AML-193 (cell line): Measurements from ENCODE around the gene TOX4.
"Not testable (repeated sequence)": the region's sequence is repeated elsewhere in the genome, so short reads cannot be mapped to it uniquely, and the experiment has no call there.

ENCODE experiments used
- DNase-seq, 2 experiments: peaks; one replicate each; lab custom pipeline; 2025; lab: John Stamatoyannopoulos, UW

Gene TOX4

GRCh38 chr14:21476925-21477681, at the start of gene TOX4, which contains the start of gene RAB2B:
TOX4 (plus strand) TSS chr14:21477195; CDS start chr14:21477279, 84 bp downstream.
RAB2B (minus strand) TSS chr14:21476959; CDS start chr14:21476872, 87 bp downstream.
- peak; percentile 97 to 98 for DNase-seq

- no peak for DNase-seq
Observed at GRCh38 chr14:21428930-21429329, 48.1 kb upstream of the TOX4 start.

- no peak for DNase-seq
Observed at GRCh38 chr14:21431126-21431525, 45.9 kb upstream of the TOX4 start.

DNA sequence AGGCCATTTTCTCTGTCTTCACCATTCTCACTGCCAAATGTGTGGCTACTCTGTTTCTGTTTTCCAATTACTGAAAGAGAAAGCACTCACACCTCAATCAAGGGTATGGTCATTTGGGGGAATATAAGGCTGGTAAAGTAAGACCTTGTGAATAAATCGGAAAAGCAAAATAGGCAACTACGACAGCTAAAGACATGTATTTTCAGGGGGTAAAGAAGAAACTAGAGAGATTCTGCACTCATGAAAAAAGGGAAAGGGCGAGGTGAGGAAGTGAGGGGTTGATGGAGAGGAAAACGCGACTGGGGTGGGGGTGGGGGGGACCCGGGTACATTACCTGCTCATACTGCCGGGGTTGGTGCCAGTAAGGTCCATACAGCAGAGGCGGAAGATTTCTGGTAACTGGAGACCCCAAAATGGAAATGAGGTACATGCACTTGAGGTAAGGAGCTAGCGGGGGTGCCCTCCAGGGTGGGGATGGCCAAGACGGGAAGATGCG, 40.4 kb upstream of the TOX4 start:
- no peak for DNase-seq

DNA sequence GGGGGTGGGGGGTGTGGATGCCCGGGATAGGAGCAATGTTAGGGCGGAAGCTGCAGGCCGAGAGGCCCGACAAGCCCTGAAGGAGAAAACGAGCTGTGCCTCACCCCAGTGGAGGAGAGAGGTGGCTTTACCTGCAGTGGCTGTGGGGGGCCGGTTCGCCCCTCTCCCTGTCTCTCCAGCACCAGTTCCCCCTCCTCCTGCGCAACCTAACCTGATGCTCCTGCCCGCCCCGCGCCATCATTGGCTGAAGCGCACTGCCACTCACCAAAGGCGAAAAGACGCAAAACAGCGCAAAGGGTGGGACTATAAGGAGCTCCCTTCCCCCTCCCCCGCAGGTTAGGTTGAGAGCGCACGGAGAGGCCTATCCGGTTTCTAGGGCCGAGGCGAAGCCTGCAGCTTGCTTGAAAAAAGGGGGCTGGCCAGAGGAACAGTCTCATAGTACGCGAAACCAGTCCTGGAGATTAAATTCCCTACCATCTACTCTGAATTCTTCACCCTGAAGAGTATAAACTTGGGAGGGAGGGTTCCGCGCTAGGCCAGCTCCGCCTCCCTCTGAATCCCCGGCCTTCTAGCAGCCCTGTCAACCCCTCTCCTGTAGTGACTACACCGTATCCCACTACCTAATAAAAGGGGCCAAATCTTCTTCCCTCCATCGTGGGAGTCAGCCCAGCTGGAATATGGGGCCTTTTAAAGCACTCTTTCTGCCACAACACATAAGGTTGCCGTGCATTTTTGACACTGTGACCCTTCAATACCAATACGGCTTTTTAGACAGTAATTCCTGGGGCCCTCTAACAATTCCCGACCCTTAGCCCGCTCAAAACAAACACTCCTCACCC, 39.7 kb upstream of the TOX4 start:
- DNase-seq: peak; percentile 88 to 92

DNA sequence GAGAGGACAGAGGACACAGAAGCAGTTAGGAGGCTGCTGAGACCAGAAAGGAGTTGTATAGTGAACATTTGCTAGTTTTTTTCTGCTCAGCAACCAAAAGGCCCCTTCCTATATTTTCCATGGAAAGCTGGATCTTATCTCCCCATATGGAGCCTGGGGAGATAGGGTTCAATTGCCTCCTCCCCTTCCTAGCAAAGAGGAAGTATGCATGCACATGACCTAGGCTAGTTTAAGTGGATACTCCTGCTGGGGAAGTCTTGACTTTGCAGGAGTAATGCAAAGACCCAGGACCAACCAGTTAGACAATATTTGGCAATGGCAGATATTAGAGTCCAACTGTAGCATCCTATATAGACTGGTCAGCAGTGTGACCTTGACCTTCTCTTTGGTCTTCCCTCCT, 36.1 kb upstream of the TOX4 start:
- DNase-seq: peak; percentile 49 to 57

DNA sequence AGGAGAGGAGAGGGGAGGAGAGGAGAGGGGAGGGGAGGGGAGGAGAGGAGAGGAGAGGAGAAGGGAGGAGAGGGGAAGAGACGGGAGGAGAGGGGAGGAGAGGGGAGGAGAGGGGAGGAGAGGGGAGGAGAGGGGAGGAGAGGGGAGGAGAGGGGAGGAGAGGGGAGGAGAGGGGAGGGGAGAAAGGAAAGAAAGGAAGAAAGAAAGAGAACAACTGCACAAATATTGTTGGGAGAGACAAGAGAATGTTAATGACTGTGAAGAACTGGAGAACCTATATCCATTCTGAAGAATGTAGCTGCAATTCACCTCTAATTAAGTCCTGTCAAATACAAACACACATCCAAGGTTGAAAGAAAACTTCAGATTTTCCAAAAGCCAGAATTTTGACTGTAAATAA, 34.3 kb upstream of the TOX4 start:
- DNase-seq: not testable (repeated sequence)

- DNase-seq: no peak
Observed at GRCh38 chr14:21449899-21450216, 27.1 kb upstream of the TOX4 start.

- peak in 1 of 2 experiments; percentile 2 for DNase-seq
Observed at GRCh38 chr14:21454843-21455544, 22.0 kb upstream of the TOX4 start.

GRCh38 chr14:21455592-21455911, 21.4 kb upstream of the TOX4 start:
- DNase-seq: peak; percentile 9 to 34

DNA sequence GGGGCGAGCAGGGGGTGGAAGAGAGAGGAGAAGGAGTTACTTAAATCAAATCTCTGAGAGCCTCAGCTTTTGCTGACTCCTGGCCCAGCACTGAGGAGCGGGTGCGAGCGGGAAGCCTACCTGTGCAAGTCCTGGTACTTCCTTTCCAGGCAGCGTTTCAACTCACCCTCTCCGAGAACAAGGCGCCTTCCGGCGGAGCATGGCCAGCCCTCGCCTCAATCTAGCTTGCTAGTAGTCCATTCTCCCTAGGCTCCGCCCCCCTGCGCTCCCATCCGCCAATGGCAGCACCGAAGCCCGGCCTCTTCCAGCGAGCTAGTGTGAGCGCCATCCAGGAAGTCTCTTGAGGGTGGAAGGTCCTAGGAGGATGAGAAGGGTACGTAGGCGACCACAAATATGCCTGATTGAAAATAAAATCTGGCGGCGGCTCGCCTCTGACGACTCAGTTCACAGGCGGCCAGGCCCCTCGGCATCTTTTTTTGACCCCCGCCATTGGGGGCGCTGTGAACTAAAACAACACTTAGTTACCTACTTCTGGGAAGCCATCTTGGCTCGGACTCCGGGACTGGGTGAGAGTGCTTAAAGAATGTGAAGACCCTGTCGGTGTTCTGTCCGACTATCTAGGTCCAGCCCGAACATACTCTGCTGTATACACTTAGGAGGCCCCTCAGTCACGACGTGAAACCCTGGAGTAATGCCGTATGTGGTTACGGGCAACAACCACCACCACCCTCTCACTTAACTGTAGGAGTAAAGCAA, 20.9 kb upstream of the TOX4 start, which contains the start of gene CHD8:
CHD8 (minus strand) TSS at position 212 of the 756 bp plus-strand sequence. CDS start 24,480 bp downstream, outside the sequence.
- peak; percentile 98 to 99 for DNase-seq

DNA sequence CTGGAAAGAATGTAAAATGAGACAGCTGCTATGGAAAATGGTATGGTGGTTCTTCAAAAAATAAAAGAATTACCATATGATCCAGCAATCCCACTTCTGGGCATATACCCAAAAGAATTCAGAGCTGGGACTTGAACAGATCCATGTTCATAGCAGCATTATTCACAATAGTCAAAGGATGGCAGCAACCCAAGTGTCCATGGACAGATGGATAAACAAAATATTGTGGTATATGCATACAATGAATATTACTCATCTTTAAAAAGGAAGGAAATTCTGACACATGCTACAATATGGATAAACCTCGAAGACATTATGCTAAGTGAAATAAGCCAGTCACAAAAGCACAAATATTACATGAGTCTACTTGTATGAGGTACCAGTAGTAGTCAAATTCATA, 9.4 kb upstream of the TOX4 start:
- DNase-seq: no peak

DNA sequence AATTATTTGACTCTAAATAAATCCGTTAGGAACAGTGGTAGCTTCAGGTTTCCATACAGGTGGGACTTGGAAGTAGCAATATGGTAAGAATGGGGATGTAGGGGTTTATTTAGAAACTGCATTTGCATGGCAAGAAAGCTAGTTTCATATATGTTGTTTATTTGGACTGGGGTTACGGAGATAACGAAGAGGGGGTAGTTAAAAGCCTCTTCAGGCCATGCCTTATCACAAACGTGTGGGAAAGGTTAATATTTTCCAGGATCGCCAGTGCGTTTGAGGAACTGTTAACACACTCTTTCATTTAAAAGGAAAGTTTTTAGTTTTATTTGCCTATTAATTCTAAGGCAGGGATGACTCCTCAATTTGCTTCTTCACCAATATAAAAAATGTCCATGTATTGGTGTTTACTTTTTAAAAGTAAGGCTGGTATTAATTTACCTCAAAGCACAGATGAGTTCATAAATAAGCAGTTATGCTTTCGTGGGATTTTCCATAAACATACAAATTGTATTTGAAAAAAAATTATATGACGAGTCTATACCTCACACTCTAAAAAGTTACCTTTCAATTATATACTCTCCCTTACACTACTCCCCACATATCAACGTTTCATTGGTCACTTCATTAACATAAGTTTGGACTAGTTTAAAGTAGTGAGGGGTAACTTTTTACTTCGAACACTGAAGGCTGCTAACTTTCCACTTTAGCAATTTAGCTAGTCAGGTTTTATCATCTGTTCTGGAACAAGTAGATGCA, 1.1 kb upstream of the TOX4 start:
- DNase-seq: no peak

- peak in 1 of 2 experiments; percentile 46 for DNase-seq
Observed at GRCh38 chr14:21476523-21476924, 471 bp upstream of the TOX4 start.

DNA sequence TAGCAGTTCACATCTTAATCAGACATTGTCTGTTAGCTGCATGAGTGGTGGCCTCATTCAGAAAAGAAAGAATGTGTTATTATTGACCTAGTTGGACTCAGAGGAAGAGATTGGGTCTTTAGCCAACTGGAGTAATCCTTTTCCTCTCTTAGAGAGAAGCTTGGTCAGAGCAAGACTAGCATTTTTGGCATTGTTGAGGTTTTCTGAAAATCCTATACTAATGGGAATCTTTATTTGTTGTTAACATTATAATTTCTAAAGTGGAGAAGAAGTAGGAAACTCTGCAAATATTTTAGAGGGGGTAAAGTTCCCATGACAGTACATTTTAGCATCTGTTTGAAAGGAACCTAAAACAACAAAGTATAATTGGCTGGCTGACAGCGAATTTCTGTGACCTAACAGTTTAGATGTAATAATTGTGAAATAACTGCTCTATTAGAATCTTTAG, 9.7 kb downstream of the TOX4 start:
- no peak for DNase-seq

- DNase-seq: no peak
Observed at GRCh38 chr14:21494902-21495762, 18.1 kb downstream of the TOX4 start.

GRCh38 chr14:21496453-21496852, 19.5 kb downstream of the TOX4 start:
- DNase-seq: no peak

- DNase-seq: peak; percentile 37 to 63
Observed at GRCh38 chr14:21498540-21499526, 21.8 kb downstream of the TOX4 start.

GRCh38 chr14:21501568-21501967, 24.6 kb downstream of the TOX4 start:
- no peak for DNase-seq
